ENCODE results near the gene UGT8.
A peak's percentile ranks its signal among the peaks of the same experiment; 100 is the strongest.
"Not testable (repeated sequence)": the region's sequence is repeated elsewhere in the genome, so short reads cannot be mapped to it uniquely, and the experiment has no call there.

UGT8 gene

DNA sequence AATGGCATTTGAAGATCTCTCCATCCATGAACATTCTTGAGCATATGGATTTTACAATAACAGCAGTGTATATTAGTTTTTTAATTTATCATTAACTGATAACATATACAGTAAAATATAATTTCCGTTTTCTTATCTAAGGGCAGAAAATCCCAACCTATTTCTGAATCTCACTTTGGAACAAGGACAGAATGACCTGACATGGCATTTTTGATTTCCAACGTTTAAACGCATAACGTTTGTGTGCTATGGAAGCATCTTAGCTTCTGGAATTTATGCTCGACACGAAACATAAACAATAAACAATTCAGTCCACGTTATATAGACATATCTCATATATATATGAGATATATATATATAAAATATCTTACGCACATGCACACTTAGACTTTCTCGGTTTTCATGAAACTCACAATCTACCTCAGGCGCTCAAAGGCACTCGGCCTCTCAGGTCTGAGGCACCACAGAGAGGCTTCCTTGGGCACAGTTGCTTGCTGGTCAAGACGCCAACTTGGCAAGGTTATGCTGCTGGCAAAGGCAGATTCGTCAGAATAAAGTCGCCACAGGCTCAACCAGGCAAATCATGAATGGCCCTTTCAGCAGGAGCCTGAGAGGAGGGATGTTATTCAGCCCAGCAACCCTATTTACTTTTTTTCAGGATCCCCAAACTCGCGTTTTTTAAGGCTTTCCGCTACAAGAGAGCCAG lies 1.0 kb upstream of the UGT8 start:
- Mint-ChIP-seq H3K27ac (no peak overlapping the region), H3K4me3 (peak overlapping the region; percentile 41), H3K36me3 (ENCODE audit: low read depth) (no peaks in the 10 kb centered on the region), H3K27me3 (peaks cover 62% of the 10 kb centered on the region), H3K4me1 (ENCODE audit: low read depth) (peaks cover 19% of the 10 kb centered on the region), H3K9me3 (no peaks in the 10 kb centered on the region)
- no peak for DNase-seq

GRCh38 chr4:114599231-114599902 lies 760 bp downstream of the UGT8 start:
- H3K36me3 Mint-ChIP-seq (ENCODE audit: low read depth) = no peaks in the 10 kb centered on the region
- H3K27me3 Mint-ChIP-seq = peaks cover 54% of the 10 kb centered on the region
- H3K4me1 Mint-ChIP-seq (ENCODE audit: low read depth) = peaks cover 19% of the 10 kb centered on the region
- H3K4me3 Mint-ChIP-seq = peak overlapping the region; percentile 68
- no peaks in the 10 kb centered on the region for H3K9me3 Mint-ChIP-seq
- H3K27ac Mint-ChIP-seq = no peak overlapping the region
- DNase-seq = peak; percentile 33

DNA sequence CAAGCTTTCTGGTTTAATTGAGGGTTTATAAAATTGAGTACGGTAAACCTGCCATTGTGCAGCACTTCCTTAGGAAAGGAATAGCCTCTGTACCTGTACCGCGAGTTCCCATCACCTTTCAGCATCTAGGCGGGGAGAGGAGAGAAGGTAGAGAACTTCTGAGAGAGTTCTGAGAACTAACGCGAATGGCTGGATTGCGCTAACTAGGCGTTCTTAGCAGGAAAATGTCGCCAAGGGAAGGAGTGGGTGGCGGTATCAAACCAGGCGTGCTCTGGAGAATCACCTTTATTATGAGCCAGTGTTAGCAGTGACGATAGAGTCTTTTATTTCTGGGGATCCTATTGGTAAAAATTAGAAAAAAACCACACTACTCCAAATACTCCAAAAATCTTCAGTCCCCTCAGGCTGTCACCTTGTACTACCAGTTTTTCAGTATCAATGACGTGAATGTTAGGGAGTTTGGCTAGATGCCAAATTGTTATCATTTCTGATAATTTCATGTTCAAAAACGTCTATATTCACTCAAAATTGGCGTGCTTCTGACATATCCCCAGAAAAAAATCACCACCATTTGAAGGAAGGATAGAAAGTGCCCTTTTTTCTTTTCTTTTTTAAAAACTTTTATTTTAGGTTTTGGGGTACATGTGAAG lies 1.4 kb downstream of the UGT8 start:
- peaks cover 48% of the 10 kb centered on the region for H3K27me3 Mint-ChIP-seq
- H3K4me1 Mint-ChIP-seq (ENCODE audit: low read depth) = peaks cover 19% of the 10 kb centered on the region
- H3K9me3 Mint-ChIP-seq = no peaks in the 10 kb centered on the region
- peak overlapping the region; percentile 68 for H3K4me3 Mint-ChIP-seq
- H3K27ac Mint-ChIP-seq = no peak overlapping the region
- no peaks in the 10 kb centered on the region for H3K36me3 Mint-ChIP-seq (ENCODE audit: low read depth)
- no peak for DNase-seq

DNA sequence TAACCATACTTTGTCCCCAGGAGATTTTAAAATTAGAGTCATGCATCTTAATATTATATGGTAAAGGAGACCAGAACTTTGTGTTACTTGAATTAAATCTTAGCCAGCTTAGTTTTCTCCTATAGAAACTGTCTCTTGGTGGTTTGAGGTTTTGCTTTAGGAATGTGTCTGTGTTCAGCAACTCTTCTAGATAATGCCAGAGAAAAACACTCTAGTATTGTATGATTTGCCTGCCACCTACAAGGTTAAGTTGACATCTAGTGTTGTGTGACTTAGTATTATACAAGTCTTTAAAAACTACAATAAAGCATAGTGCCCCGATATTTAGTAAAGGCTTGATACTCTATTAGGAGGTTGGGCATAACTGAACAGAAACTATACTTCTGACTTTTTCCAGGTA lies 2.1 kb downstream of the UGT8 start:
- Mint-ChIP-seq H3K4me1 (ENCODE audit: low read depth) (peaks cover 19% of the 10 kb centered on the region), H3K9me3 (no peaks in the 10 kb centered on the region), H3K36me3 (ENCODE audit: low read depth) (no peaks in the 10 kb centered on the region), H3K27ac (no peak overlapping the region), H3K27me3 (peaks cover 41% of the 10 kb centered on the region), H3K4me3 (no peak overlapping the region)
- DNase-seq = no peak

- Mint-ChIP-seq H3K36me3 (ENCODE audit: low read depth) (no peaks in the 10 kb centered on the region), H3K27ac (no peak overlapping the region), H3K4me1 (ENCODE audit: low read depth) (peaks cover 19% of the 10 kb centered on the region), H3K9me3 (no peaks in the 10 kb centered on the region), H3K4me3 (no peak overlapping the region), H3K27me3 (peaks cover 34% of the 10 kb centered on the region)
- DNase-seq = no peak
Observed at GRCh38 chr4:114601304-114602052, 2.9 kb downstream of the UGT8 start.

DNA sequence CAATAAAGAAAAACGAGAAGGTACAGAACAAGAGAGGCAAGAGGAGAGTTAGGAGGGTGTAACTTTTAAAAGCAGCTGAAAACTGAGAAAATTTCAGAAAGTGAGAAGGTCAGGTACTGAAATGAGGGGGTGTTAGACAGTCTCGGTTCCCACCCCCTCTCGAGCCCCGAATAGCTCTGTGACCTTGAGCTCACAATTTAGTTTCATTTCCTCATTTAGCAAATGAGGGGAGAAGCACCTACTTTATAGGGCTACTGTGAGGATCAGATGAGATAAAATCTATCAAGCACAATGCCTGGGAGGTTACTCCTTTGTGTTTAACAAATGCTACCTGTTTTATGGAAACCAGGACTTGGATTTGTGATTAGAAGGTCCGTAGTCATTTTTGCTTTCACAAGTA lies 4.9 kb downstream of the UGT8 start:
- Mint-ChIP-seq H3K4me3 (no peak overlapping the region), H3K9me3 (no peaks in the 10 kb centered on the region), H3K36me3 (ENCODE audit: low read depth) (no peaks in the 10 kb centered on the region), H3K27me3 (peaks cover 20% of the 10 kb centered on the region), H3K27ac (no peak overlapping the region), H3K4me1 (ENCODE audit: low read depth) (peaks cover 12% of the 10 kb centered on the region)
- DNase-seq = no peak

DNA sequence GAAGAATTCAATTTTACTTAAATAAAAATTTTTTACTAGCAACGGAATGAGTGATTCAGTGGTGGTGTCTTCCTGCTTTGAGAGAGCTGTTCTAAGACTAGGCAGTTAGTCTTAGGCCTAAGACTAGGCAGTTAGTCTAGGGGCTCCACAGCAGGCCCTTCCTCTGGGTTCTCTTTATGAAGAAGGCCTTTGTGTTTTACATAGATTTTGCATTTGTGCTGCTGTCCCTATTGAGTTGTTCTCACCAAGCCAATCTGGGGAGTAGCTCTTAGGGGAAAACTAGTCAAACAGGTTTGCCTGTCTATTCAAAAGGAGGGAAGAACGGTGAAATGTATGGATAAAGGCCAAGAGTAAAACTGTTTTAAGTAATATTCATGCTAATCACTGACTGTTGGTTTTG lies 7.6 kb downstream of the UGT8 start:
- Mint-ChIP-seq H3K4me1 (ENCODE audit: low read depth) (no peaks in the 10 kb centered on the region), H3K36me3 (ENCODE audit: low read depth) (no peaks in the 10 kb centered on the region), H3K4me3 (no peak overlapping the region), H3K9me3 (no peaks in the 10 kb centered on the region), H3K27me3 (no peaks in the 10 kb centered on the region), H3K27ac (no peak overlapping the region)
- DNase-seq = no peak

DNA sequence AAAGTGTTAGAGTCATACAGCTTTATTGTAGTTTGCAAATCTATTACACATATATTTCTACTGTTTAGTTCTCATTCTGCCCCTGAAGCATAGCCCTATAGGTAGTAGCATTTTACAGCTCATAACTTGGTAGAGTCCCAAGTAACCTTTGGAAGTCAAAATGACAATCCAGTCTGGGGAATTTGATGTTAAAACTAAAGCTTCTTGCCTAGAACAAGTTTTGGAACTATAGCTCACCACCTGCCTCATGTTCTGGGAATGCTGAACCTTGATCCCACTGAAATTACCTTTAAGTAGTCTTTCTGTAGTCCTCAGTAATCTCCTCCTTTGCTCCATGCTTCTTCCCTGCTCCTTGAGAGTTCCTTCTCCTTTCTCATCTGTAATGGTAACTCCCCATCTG lies 8.4 kb downstream of the UGT8 start:
- DNase-seq = no peak
- Mint-ChIP-seq H3K9me3 (no peaks in the 10 kb centered on the region), H3K36me3 (ENCODE audit: low read depth) (no peaks in the 10 kb centered on the region), H3K27ac (no peak overlapping the region), H3K4me1 (ENCODE audit: low read depth) (no peaks in the 10 kb centered on the region), H3K4me3 (no peak overlapping the region), H3K27me3 (no peaks in the 10 kb centered on the region)

GRCh38 chr4:114613560-114613959 lies 15.0 kb downstream of the UGT8 start:
- no peak overlapping the region for H3K27ac Mint-ChIP-seq
- no peaks in the 10 kb centered on the region for H3K36me3 Mint-ChIP-seq (ENCODE audit: low read depth)
- no peak overlapping the region for H3K4me3 Mint-ChIP-seq
- peaks cover 11% of the 10 kb centered on the region for H3K27me3 Mint-ChIP-seq
- H3K9me3 Mint-ChIP-seq = no peaks in the 10 kb centered on the region
- H3K4me1 Mint-ChIP-seq (ENCODE audit: low read depth) = no peaks in the 10 kb centered on the region
- DNase-seq = no peak

DNA sequence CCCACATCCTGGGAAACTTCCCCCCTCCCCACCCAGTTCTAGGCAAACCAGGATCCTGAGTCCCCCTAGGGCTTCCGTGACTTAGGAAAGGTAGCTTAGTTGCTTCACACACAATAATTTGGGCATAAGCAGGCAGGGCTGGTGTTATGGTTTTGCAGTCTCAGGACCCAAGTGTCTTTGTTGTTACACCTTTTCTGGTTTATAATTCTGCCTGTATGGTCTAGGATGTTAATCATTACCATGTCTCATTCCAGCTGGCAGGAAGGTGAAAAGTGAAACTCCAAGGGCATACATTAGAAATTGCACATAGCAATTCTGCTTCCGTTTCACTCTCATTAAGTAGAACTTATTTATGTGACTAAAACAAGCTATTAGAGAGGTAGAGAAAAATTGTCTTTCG lies 16.8 kb downstream of the UGT8 start:
- H3K9me3 Mint-ChIP-seq = no peaks in the 10 kb centered on the region
- no peak for DNase-seq
- no peaks in the 10 kb centered on the region for H3K4me1 Mint-ChIP-seq (ENCODE audit: low read depth)
- no peaks in the 10 kb centered on the region for H3K36me3 Mint-ChIP-seq (ENCODE audit: low read depth)
- no peak overlapping the region for H3K4me3 Mint-ChIP-seq
- no peak overlapping the region for H3K27ac Mint-ChIP-seq
- peaks cover 11% of the 10 kb centered on the region for H3K27me3 Mint-ChIP-seq

DNA sequence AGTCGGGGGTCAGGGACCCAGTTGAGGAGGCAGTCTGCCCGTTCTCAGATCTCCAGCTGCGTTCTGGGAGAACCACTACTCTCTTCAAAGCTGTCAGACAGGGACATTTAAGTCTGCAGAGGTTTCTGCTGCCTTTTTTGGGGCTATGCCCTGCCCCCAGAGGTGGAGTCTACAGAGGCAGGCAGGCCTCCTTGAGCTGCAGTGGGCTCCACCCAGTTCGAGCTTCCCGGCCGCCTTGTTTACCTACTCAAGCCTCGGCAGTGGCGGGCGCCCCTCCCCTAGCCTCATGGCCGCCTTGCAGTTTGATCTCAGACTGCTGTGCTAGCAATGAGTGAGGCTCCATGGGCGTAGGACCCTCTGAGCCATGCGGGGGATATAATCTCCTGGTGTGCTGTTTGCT lies 17.4 kb downstream of the UGT8 start:
- DNase-seq; H3K36me3 Mint-ChIP-seq (ENCODE audit: low read depth); H3K9me3 Mint-ChIP-seq; H3K4me3 Mint-ChIP-seq; H3K4me1 Mint-ChIP-seq (ENCODE audit: low read depth); H3K27ac Mint-ChIP-seq: not testable (repeated sequence)
- peaks cover 11% of the 10 kb centered on the region for H3K27me3 Mint-ChIP-seq

GRCh38 chr4:114626196-114626595 lies 27.6 kb downstream of the UGT8 start:
- Mint-ChIP-seq H3K4me1 (ENCODE audit: low read depth) (no peaks in the 10 kb centered on the region), H3K27ac (no peak overlapping the region), H3K4me3 (no peak overlapping the region), H3K36me3 (ENCODE audit: low read depth) (no peaks in the 10 kb centered on the region), H3K27me3 (peaks cover 9% of the 10 kb centered on the region), H3K9me3 (no peaks in the 10 kb centered on the region)
- no peak for DNase-seq

DNA sequence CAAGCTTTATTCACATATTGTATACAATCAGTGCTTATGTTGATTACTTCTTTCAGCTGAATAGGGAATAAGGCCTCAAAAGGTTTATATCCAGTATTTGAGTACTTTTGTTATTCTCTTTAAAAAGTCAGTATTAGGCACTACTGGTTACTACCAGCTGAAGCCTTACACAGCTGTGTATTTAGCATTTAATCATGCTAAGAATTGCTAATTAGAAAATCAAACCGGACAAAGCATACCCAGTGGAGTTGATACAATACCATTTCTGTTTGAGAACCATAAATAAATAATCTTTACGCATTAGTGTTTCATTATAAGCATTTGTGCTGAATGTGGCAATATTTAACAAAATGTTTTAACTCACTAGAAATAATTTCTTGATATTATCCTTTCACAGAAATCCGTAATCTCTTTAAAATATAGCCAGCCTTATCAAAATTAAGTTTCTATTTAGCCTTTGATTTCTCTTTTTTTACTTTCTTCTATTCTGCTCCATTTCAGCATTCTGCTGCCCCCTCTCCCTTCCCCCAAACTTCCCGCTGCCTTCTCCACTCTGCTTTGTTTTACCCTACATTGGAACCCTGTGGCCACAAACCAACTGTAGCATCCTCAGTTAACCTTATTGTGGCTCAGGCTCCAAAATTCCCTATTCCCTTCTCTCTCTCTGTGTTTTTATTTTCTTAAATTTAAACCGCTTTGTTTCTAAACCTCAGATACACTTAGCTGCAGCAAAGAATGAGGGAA lies 37.8 kb downstream of the UGT8 start:
- Mint-ChIP-seq H3K27me3 (peaks cover 4% of the 10 kb centered on the region), H3K4me1 (ENCODE audit: low read depth) (no peaks in the 10 kb centered on the region), H3K4me3 (no peak overlapping the region), H3K9me3 (no peaks in the 10 kb centered on the region), H3K27ac (no peak overlapping the region), H3K36me3 (ENCODE audit: low read depth) (no peaks in the 10 kb centered on the region)
- no peak for DNase-seq

DNA sequence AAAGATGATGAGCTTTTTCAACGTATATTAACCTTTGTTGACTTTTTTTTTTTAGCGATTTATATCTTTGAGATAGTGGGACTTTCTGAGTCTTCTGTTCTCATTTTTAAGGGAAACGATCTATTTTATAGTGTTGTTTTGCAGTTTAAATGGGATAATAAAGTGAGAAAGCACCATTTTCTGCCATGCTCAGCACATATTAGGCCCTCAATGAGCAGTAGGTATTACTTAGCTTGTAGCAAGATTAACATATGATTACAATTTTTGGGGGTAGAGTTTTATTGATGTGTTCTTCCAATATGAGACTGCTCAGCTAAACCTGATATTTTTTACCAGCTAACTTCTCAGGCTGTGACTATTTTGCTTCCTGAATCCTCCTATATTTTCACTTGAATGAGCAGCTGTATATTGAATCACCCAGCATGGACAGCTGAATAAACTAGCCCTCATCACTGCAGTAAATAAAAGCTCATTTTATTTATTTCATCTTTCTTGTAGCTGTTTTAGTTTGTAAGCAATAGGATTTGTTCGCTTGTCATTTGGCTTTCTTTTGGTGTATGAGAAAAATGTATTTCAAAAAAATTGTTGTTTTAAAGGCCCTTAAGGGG lies 43.7 kb downstream of the UGT8 start:
- Mint-ChIP-seq H3K27me3 (peaks cover 5% of the 10 kb centered on the region), H3K36me3 (ENCODE audit: low read depth) (no peaks in the 10 kb centered on the region), H3K27ac (no peak overlapping the region), H3K4me1 (ENCODE audit: low read depth) (no peaks in the 10 kb centered on the region), H3K9me3 (no peaks in the 10 kb centered on the region), H3K4me3 (no peak overlapping the region)
- DNase-seq = no peak
